Transverse colon (tissue), 4 donors: ENCODE data around the gene ETV6. TPM values are rescaled to one million over a fixed set of nuclear protein-coding genes. Genes with fewer than 3 reads are reported as not detected.

Experiments used
- DNase-seq: peaks from one replicate; pipeline ENCODE4 v3.0.0-alpha.2; 2019
- H3K27ac ChIP-seq, 4 donors: fragments of 200-600 bp; sonication (generic); 2 replicates each; pipeline ENCODE4 v1.5.1; 2016 to 2018; ENCODE audit warnings: inconsistent platforms in 4 of 4
- H3K27me3 ChIP-seq: fragments of 200-600 bp; sonication (generic); 2 replicates; pipeline ENCODE4 v1.5.1; 2017; ENCODE audit warnings: inconsistent platforms
- H3K36me3 ChIP-seq, 4 donors: fragments of 200-600 bp; sonication (generic); 2 replicates each; pipeline ENCODE4 v1.5.1; 2017 to 2019; ENCODE audit warnings: inconsistent platforms in 4 of 4
- H3K4me1 ChIP-seq, 4 donors: fragments of 200-600 bp; sonication (generic); 2 replicates each; pipeline ENCODE4 v1.5.1; 2017 to 2020; ENCODE audit warnings: inconsistent platforms in 4 of 4
- H3K4me3 ChIP-seq, 4 donors: fragments of 200-600 bp; sonication (generic); 1 replicate in 1 of 4; 2 replicates in 3 of 4; pipeline versions ENCODE4 v1.5.1 to v1.6.1; 2017 to 2019; ENCODE audit warnings: inconsistent platforms in 4 of 4
- H3K9me3 ChIP-seq, 2 donors: fragments of 200-600 bp; sonication (generic); 2 replicates each; pipeline ENCODE4 v1.5.1; 2017 to 2019; ENCODE audit warnings: inconsistent platforms in 2 of 2
- EP300 ChIP-seq: sonication (generic); formaldehyde crosslinking; IDR thresholded peaks from one replicate; pipeline ENCODE4 v1.6.1; 2017; ENCODE audit warnings: antibody characterized with exemption, low read depth
- POLR2A ChIP-seq: fragments of 450-650 bp; IDR thresholded peaks from one replicate; pipeline ENCODE4 v1.6.1; 2016; ENCODE audit warnings: antibody characterized with exemption, mild to moderate bottlenecking, moderate library complexity
- POLR2AphosphoS5 ChIP-seq, 3 donors: sonication (generic); formaldehyde crosslinking; IDR thresholded peaks; one replicate each; pipeline ENCODE4 v1.6.1; 2016; ENCODE audit warnings: antibody characterized with exemption in 3 of 3
- WGBS, 2 donors: methylation state at CpG; one replicate each; pipeline ENCODE4 v1.1.5; 2018; ENCODE audit warnings: low coverage in 1 of 2; 5-methylcytosine and 5-hydroxymethylcytosine counted together
- in situ Hi-C, 4 donors: fragments of 200-750 bp; cut with MboI; loops; one replicate each; pipeline versions ENCODE4 v1.15.0 to v1.15.1; 2017; ENCODE audit warnings: low sequenced_read_pairs in 3 of 4, low pct_ligation_motif_present in 1 of 4, low pct_unique_long_range_greater_than_20kb in 1 of 4
- intact Hi-C: fragments of 100-400 bp; cut with DNase I; formaldehyde crosslinking; loops from one replicate; pipeline ENCODE4 v1.15.1; 2023; ENCODE audit warnings: low total_unique reads
- total RNA-seq, 4 donors: library from RNA; depleted of rRNA; stranded (reverse); fragments of >200 nt; gene quantifications; one replicate each; pipeline ENCODE4 v1.1.0, GENCODE V29; 2016
- TF ChIP-seq, protein P1 (sequence below), 5 experiments: fragments of 200-600 bp in 3 of 5; fragments of 450-650 bp in 2 of 5; sonication (generic) in 3 of 5; IDR thresholded peaks; 1 replicate in 2 of 5; 2 replicates in 3 of 5; pipeline ENCODE4 v1.5.1; 2016 to 2017; ENCODE audit warnings: antibody characterized with exemption in 5 of 5, inconsistent platforms in 3 of 5, mild to moderate bottlenecking in 2 of 5, moderate library complexity in 1 of 5

ETV6 gene
- total RNA-seq, 4 donors from 2014 or later, result 19.9 to 47.9 (median 41.0) TPM

DNA sequence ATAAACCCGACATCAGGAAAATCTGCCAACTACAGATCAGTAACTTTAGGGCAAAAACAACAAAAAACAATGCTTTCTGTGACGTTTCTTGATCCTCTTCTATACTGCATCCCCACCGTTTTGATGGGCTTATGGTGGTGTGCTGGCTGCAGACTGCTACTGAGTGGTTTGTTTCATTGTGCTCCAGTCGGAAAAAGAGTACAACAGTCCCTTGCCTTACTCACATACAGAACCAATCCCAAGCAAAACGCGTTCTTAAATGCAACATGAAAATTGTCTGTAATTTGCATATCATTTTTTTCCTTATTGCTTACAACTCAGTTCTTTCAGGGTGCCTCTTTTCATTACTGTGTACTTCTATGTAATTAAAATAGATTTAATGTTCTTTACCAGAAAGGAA is 2.3 kb downstream of the ETV6 start:
- H3K27ac ChIP-seq, result peak overlapping the region; percentile 96 to 99 (median 98)
- H3K9me3 ChIP-seq, result no peaks in the 10 kb centered on the region
- no peaks in the 10 kb centered on the region for H3K27me3 ChIP-seq
- WGBS, 2 donors, result 0 to 3% methylated on average over 6 of the region's 6 CpGs
- in situ Hi-C loops, result no loop called here
- no peaks in the 10 kb centered on the region for H3K36me3 ChIP-seq
- intact Hi-C loops, result loop anchor here (10.0 kb wide), 2 partner anchors 53 to 203 kb away; no protein-coding TSS in a partner anchor
- DNase-seq, result peak; percentile 27
- peak overlapping the region; percentile 77 to 97 (median 84) for H3K4me3 ChIP-seq
- H3K4me1 ChIP-seq, result peaks cover 13 to 56% (median 23%) of the 10 kb centered on the region in 4 donors
- TF ChIP-seq POLR2A, result peak; percentile 24
- TF ChIP-seq POLR2AphosphoS5 (IDR thresholded peaks at IDR 0.05), result peak; percentile 21 to 69 (median 48)
- TF ChIP-seq, protein P1, sequence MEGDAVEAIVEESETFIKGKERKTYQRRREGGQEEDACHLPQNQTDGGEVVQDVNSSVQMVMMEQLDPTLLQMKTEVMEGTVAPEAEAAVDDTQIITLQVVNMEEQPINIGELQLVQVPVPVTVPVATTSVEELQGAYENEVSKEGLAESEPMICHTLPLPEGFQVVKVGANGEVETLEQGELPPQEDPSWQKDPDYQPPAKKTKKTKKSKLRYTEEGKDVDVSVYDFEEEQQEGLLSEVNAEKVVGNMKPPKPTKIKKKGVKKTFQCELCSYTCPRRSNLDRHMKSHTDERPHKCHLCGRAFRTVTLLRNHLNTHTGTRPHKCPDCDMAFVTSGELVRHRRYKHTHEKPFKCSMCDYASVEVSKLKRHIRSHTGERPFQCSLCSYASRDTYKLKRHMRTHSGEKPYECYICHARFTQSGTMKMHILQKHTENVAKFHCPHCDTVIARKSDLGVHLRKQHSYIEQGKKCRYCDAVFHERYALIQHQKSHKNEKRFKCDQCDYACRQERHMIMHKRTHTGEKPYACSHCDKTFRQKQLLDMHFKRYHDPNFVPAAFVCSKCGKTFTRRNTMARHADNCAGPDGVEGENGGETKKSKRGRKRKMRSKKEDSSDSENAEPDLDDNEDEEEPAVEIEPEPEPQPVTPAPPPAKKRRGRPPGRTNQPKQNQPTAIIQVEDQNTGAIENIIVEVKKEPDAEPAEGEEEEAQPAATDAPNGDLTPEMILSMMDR (IDR thresholded peaks at IDR 0.05), result no peak

DNA sequence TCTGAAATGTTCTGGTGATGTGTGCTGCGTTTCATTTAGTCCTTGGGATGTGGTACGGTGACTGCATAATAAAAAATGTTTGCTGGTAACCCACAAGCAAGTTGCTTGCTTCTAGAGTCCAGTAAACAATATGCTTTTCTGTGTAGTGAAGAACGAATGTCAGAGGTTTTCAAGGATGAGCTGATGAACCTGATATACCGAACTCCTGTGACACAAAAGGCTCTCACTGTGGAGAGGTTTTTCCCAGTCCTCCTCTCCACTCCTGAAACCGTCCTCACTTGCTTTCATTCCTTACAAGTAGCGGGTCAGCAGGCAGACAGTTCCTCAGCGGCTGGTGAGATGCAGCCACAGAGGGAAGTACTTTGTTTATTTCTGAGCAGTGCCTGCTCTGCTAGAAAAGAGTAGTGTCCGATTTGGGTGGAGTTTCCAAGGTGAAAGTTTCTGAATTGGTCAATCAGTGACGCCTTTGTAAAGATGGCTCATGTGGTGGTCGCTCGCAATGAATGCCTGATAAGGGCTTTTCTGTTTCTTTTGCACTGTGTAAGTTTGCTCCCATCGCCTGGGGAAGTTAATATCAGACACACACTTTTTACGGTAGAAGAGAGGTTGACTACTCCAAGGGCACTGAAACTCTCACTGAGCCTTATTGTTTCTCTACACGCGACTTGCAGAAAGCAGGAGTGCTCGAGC is 3.0 kb downstream of the ETV6 start:
- in situ Hi-C loops (no loop called here), intact Hi-C loops (loop anchor here (10.0 kb wide), 2 partner anchors 52 to 202 kb away; no protein-coding TSS in a partner anchor)
- H3K4me3 ChIP-seq, result peak overlapping the region; percentile 0 to 97 (median 82)
- H3K27ac ChIP-seq, result peak overlapping the region; percentile 96 to 99 (median 98)
- DNase-seq, result peak; percentile 65
- no peaks in the 10 kb centered on the region for H3K9me3 ChIP-seq
- no peaks in the 10 kb centered on the region for H3K27me3 ChIP-seq
- 0 to 4% methylated on average over 2 to 16 of the region's 16 CpGs for WGBS, 2 donors
- H3K4me1 ChIP-seq, result peaks cover 13 to 63% (median 23%) of the 10 kb centered on the region in 4 donors
- peak; percentile 58 for TF ChIP-seq POLR2A
- TF ChIP-seq POLR2AphosphoS5 (IDR thresholded peaks at IDR 0.05), result peak in 2 of 3 donors; percentile 69 to 75
- no peak for TF ChIP-seq EP300
- H3K36me3 ChIP-seq, result no peaks in the 10 kb centered on the region

DNA sequence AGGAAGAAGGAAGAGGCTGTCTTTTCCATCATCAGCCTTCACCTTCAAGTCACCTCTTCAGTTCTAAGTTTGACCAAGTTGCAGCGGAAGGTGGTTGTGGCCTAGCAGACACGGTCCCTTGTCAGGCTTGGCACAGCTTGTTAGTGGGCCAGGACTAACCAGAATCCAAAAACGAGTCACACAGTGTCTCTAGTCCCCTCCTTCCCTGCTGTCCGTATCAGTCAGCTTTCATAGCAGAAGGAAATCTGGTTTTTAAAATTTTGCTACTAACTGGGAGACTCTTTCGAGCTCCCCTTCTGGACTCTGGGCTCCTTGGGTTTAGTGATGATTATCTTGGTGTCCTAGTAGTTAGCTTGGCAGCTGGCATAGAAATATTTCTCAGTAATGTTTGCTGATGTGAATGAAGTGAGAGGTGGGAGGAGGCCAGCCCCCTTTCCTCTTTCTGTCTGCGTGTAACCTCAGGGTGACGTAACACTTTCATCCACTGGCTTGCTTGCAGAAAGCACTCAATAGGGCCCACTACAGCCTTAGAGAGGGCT is 3.8 kb downstream of the ETV6 start:
- WGBS, 2 donors, result 38 to 48% methylated on average over 6 to 7 of the region's 7 CpGs
- H3K4me1 ChIP-seq, result peaks cover 13 to 68% (median 26%) of the 10 kb centered on the region in 4 donors
- peak; percentile 17 for DNase-seq

DNA sequence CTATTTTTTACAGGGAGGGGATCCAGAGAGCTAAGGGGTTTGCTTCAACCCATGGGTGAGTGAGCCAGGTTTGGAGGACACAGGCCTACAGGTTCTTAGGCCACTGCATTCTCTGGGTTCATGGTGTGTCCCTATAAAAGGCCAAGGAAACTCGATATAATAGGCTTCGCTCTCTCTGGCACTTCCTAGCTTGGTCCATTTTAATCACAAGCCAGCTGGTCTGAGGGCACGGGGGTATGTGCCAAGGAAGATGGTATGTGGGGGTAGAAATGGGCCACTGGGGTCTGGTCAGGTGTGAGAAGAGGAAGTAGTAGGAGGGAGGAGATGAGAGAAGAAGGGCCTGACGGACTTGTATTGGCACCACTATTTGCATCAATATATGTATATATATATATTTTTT is 4.9 kb downstream of the ETV6 start:
- peak overlapping the region; percentile 96 to 99 (median 98) for H3K27ac ChIP-seq
- TF ChIP-seq, protein P1 (IDR thresholded peaks at IDR 0.05), result no peak
- in situ Hi-C loops (no loop called here), intact Hi-C loops (loop anchor here (10.0 kb wide), 2 partner anchors 50 to 200 kb away; no protein-coding TSS in a partner anchor)
- H3K4me3 ChIP-seq, result no peak overlapping the region
- no peak for DNase-seq
- peaks cover 16 to 76% (median 34%) of the 10 kb centered on the region in 4 donors for H3K4me1 ChIP-seq
- WGBS, 2 donors, result 78% methylated on average over 4 of the region's 4 CpGs; no CpG with 5 or more reads in 1 of the 2 donors
- no peaks in the 10 kb centered on the region for H3K9me3 ChIP-seq
- H3K27me3 ChIP-seq, result no peaks in the 10 kb centered on the region
- no peaks in the 10 kb centered on the region for H3K36me3 ChIP-seq

More for the DNA sequence above, 3.8 kb downstream of the ETV6 start:
- H3K27ac ChIP-seq, result peak overlapping the region; percentile 96 to 99 (median 98)
- H3K9me3 ChIP-seq, result no peaks in the 10 kb centered on the region
- in situ Hi-C loops, result no loop called here
- TF ChIP-seq, protein P1 (IDR thresholded peaks at IDR 0.05), result no peak
- H3K4me3 ChIP-seq, result peak overlapping the region in 2 of 4 donors; percentile 77 to 87
- no peaks in the 10 kb centered on the region for H3K36me3 ChIP-seq
- H3K27me3 ChIP-seq, result no peaks in the 10 kb centered on the region
- intact Hi-C loops, result loop anchor here (10.0 kb wide), 2 partner anchors 52 to 202 kb away; no protein-coding TSS in a partner anchor
